GM23338 (cell line): ENCODE measurements around the gene RORB. TPM values are rescaled to one million over a fixed set of nuclear protein-coding genes. Genes with fewer than 3 reads are reported as not detected.

Source experiments
- ATAC-seq: fragments of 200-7000 bp; cut with Tn5 transposase; 3 replicates; pipeline ENCODE4 v1.9.1; 2020
- DNase-seq: peaks from one replicate; pipeline ENCODE4 v3.0.0-alpha.2; 2015; ENCODE audit warnings: low spot score
- H2AFZ ChIP-seq: fragments of 200-600 bp; sonication (generic); 2 replicates; pipeline ENCODE4 v1.8.0; 2016; ENCODE audit warnings: antibody characterized with exemption, mild to moderate bottlenecking, moderate library complexity
- H3F3A ChIP-seq: fragments of 200-600 bp; sonication (generic); replicated peaks from 2 replicates; pipeline ENCODE4 v1.8.0; 2017; ENCODE audit warnings: antibody characterized with exemption, mixed run types, low read depth
- H3K27ac ChIP-seq: fragments of 200-600 bp; sonication (generic); 2 replicates; pipeline ENCODE4 v1.6.1; 2016; ENCODE audit warnings: low read depth
- H3K27me3 ChIP-seq: fragments of 200-600 bp; sonication (generic); 2 replicates; pipeline ENCODE4 v1.8.0; 2016; ENCODE audit warnings: mild to moderate bottlenecking, mixed run types, moderate library complexity; ENCODE audit not compliant: insufficient read depth
- H3K36me3 ChIP-seq: fragments of 200-600 bp; sonication (generic); 2 replicates; pipeline ENCODE4 v1.8.0; 2016; ENCODE audit warnings: mild to moderate bottlenecking; ENCODE audit not compliant: insufficient read depth
- H3K4me1 ChIP-seq: fragments of 200-600 bp; sonication (generic); 2 replicates; pipeline ENCODE4 v1.8.0; 2016; ENCODE audit warnings: mild to moderate bottlenecking, moderate library complexity; ENCODE audit not compliant: insufficient read depth
- H3K4me2 ChIP-seq: fragments of 200-600 bp; sonication (generic); 2 replicates; pipeline ENCODE4 v1.7.1; 2017; ENCODE audit warnings: mixed run types
- H3K4me3 ChIP-seq: fragments of 200-600 bp; sonication (generic); 2 replicates; pipeline ENCODE4 v1.6.1; 2016; ENCODE audit warnings: mixed run types
- H3K79me2 ChIP-seq: fragments of 200-600 bp; sonication (generic); replicated peaks from 2 replicates; pipeline ENCODE4 v1.8.0; 2017; ENCODE audit warnings: mild to moderate bottlenecking; ENCODE audit not compliant: insufficient read depth
- H3K9me2 ChIP-seq: fragments of 200-600 bp; sonication (generic); 2 replicates; pipeline ENCODE4 v1.8.0; 2017; ENCODE audit not compliant: insufficient read depth
- H4K20me1 ChIP-seq: fragments of 200-600 bp; sonication (generic); replicated peaks from 2 replicates; pipeline ENCODE4 v1.8.0; 2017; ENCODE audit warnings: mild to moderate bottlenecking; ENCODE audit not compliant: insufficient read depth
- H3K27ac Mint-ChIP-seq: 2 replicates; pipeline ENCODE4 v1.8.0; 2020; ENCODE audit warnings: inconsistent platforms, mild to moderate bottlenecking, moderate library complexity, mixed read lengths
- H3K27me3 Mint-ChIP-seq: 3 replicates; pipeline ENCODE4 v1.8.0; 2022; ENCODE audit warnings: low read depth, mild to moderate bottlenecking, moderate library complexity, mixed read lengths, inconsistent platforms; ENCODE audit not compliant: insufficient read depth, poor library complexity
- H3K36me3 Mint-ChIP-seq: 3 replicates; pipeline ENCODE4 v1.8.0; 2021; ENCODE audit warnings: low read depth, mild to moderate bottlenecking, inconsistent platforms, moderate library complexity, mixed read lengths
- H3K4me1 Mint-ChIP-seq: 3 replicates; pipeline ENCODE4 v1.8.0; 2020; ENCODE audit warnings: mild to moderate bottlenecking, inconsistent platforms, mixed read lengths
- H3K4me3 Mint-ChIP-seq: 3 replicates; pipeline ENCODE4 v1.8.0; 2021; ENCODE audit warnings: moderate library complexity, mild to moderate bottlenecking, inconsistent platforms, mixed read lengths
- H3K9me3 Mint-ChIP-seq: 3 replicates; pipeline ENCODE4 v1.8.0; 2020; ENCODE audit warnings: moderate library complexity, mild to moderate bottlenecking, inconsistent platforms, mixed read lengths
- CREB1 ChIP-seq: fragments of 250-450 bp; sonication (Bioruptor Pico); IDR thresholded peaks from 2 replicates; pipeline ENCODE4 v1.5.0; 2020; ENCODE audit warnings: low read depth, mild to moderate bottlenecking, moderate library complexity
- EZH2 ChIP-seq: fragments of 200-600 bp; sonication (generic); IDR thresholded peaks from one replicate; pipeline ENCODE4 v1.8.0; 2017; ENCODE audit warnings: antibody characterized with exemption, mild to moderate bottlenecking, low read depth; ENCODE audit not compliant: unreplicated experiment
- NANOG ChIP-seq: IDR thresholded peaks from 2 replicates; pipeline ENCODE4 v1.6.1; 2016; ENCODE audit warnings: antibody characterized with exemption, borderline replicate concordance
- POLR2AphosphoS5 ChIP-seq: IDR thresholded peaks from 2 replicates; pipeline ENCODE4 v1.6.1; 2016; ENCODE audit warnings: antibody characterized with exemption, low read depth
- STAT1 ChIP-seq: IDR thresholded peaks from one replicate; pipeline ENCODE4 v1.6.1; 2016; ENCODE audit warnings: antibody characterized with exemption; ENCODE audit not compliant: unreplicated experiment
- ZNF114 ChIP-seq: fragments of 250-450 bp; sonication (Bioruptor Pico); IDR thresholded peaks from 2 replicates; pipeline ENCODE4 v1.5.0; 2020; ENCODE audit warnings: mild to moderate bottlenecking, moderate library complexity
- ZNF331 ChIP-seq: fragments of 250-450 bp; sonication (Bioruptor Pico); IDR thresholded peaks from 2 replicates; pipeline ENCODE4 v1.5.0; 2020; ENCODE audit warnings: low read depth, mild to moderate bottlenecking, moderate library complexity
- polyA plus RNA-seq: library from polyadenylated mRNA; unstranded; fragments of >200 nt; fragmentation: Nextera tagmentation; extraction: Ambion mirVana; gene quantifications from 2 replicates; pipeline ENCODE4 v1.2.1, GENCODE V29; 2016
- total RNA-seq: library from RNA; depleted of rRNA; stranded (reverse); fragments of >200 nt; shearing (Covaris generic); gene quantifications from 2 replicates; pipeline ENCODE4 v1.2.3, GENCODE V29; 2014
- TF ChIP-seq, protein P1 (sequence below), 2 experiments: fragments of 200-600 bp in 1 of 2; sonication (generic) in 1 of 2; conservative IDR thresholded peaks; 2 replicates each; pipeline versions ENCODE4 v1.5.1 to v1.6.1; 2016 to 2017; ENCODE audit warnings: antibody characterized with exemption in 2 of 2, low read depth in 2 of 2, mild to moderate bottlenecking in 2 of 2, moderate library complexity in 1 of 2

RORB gene
- total and polyA plus RNA-seq, 2 experiments from 2014 or later = 1.2 to 4.5 TPM

DNA sequence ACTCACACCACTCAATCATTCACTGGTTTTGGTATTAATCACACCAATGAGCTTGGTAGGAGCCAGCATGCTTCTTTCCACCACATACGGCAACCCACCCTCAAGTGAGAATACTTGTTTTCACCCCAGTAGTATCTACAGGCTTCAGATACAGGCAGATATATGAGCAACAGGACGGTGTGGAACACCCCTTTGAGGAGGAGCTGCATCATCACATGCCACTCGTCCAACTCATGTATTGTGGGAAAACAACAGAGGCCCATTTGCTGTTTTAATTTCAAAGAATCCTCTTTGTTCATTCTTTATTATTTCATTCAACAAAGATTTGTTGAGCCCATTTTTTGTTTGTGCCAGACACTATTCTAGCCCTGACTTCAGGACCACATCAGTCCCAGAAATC lies 46.0 kb downstream of the RORB start:
- Histone ChIP-seq H3K4me1 (peaks cover 8% of the 10 kb centered on the region; the same call in 1 of the 2 replicates), H4K20me1 (no peaks in the 10 kb centered on the region), H3K9me2 (no peaks in the 10 kb centered on the region), H3K4me2 (no peak overlapping the region), H3K27ac (no peak overlapping the region), H3F3A (no peaks in the 10 kb centered on the region), H2AFZ (no peak overlapping the region), H3K36me3 (no peaks in the 10 kb centered on the region), H3K79me2 (no peaks in the 10 kb centered on the region), H3K4me3 (no peak overlapping the region), H3K27me3 (no peaks in the 10 kb centered on the region)
- no peaks in the 10 kb centered on the region for H3K36me3 Mint-ChIP-seq
- no peak for ATAC-seq
- DNase-seq = no peak
- no peak overlapping the region for H3K27ac Mint-ChIP-seq
- no peak overlapping the region for H3K4me3 Mint-ChIP-seq
- peaks cover 14% of the 10 kb centered on the region for H3K4me1 Mint-ChIP-seq
- no peaks in the 10 kb centered on the region for H3K27me3 Mint-ChIP-seq
- no peaks in the 10 kb centered on the region for H3K9me3 Mint-ChIP-seq
- no peak for TF ChIP-seq CREB1 (CRISPR knock-in tag)
- no peak for TF ChIP-seq EZH2
- TF ChIP-seq STAT1 = no peak
- TF ChIP-seq POLR2AphosphoS5 = no peak
- TF ChIP-seq NANOG = no peak
- TF ChIP-seq, protein P1, sequence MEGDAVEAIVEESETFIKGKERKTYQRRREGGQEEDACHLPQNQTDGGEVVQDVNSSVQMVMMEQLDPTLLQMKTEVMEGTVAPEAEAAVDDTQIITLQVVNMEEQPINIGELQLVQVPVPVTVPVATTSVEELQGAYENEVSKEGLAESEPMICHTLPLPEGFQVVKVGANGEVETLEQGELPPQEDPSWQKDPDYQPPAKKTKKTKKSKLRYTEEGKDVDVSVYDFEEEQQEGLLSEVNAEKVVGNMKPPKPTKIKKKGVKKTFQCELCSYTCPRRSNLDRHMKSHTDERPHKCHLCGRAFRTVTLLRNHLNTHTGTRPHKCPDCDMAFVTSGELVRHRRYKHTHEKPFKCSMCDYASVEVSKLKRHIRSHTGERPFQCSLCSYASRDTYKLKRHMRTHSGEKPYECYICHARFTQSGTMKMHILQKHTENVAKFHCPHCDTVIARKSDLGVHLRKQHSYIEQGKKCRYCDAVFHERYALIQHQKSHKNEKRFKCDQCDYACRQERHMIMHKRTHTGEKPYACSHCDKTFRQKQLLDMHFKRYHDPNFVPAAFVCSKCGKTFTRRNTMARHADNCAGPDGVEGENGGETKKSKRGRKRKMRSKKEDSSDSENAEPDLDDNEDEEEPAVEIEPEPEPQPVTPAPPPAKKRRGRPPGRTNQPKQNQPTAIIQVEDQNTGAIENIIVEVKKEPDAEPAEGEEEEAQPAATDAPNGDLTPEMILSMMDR (conservative IDR thresholded peaks at IDR 0.05; ENCODE audit: low read depth in 2 of 2) = no peak

DNA sequence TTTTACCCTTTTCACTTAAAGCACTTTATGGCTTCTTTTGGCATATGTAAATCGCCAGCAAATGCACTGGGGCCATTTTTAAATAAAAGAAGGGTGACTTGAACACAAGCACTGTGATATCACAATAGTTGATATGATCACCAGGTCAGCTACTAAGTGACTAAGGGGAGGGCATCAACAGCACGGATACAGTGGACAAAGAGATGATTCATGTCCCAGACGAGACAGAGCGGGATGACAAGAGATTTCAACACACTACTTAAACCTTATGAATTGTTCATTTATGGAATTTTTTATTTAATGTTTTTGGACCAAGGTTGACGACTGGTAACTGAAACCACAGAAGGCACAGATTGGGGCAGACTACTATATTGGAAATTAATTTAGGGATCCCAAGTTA lies 54.1 kb downstream of the RORB start:
- peaks cover 17% of the 10 kb centered on the region for H3K4me1 Mint-ChIP-seq
- DNase-seq = no peak

DNA sequence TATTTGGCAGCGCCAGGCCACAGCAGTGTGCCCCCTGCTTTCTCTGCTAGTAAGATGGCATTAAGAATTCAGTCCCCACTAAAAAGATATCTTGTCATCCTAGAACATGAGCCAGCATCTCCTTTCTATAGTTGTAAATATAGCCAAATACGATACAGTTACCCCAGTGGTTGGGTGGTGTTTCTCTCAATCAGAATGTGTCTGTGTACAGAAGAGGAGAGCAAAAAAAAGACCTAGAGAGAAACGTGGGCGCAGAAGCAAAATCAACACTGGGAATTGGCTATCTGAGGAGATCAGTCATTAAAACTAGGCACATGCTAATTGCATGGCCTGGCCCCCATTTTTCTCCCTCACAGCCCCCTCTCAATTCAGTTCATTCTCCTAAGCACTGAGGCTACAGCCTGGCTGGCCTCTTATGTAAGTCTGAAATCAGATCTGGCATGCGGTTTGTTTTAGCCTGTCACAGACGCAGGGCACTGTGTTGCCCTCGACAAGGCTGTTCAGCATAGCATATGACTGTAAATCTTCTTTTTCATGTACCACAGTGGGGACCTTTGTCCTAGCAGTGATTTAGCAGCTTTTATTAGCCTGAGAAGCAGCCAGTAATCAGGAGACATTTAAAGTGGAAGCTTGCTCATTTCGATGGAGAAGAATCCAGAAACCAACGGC lies 57.8 kb downstream of the RORB start:
- Histone ChIP-seq H3K79me2 (no peaks in the 10 kb centered on the region), H4K20me1 (no peaks in the 10 kb centered on the region), H3K4me2 (no peak overlapping the region), H3K27ac (no peak overlapping the region), H3K9me2 (no peaks in the 10 kb centered on the region), H3K27me3 (no peaks in the 10 kb centered on the region), H3K36me3 (no peaks in the 10 kb centered on the region), H3K4me3 (no peak overlapping the region), H3F3A (no peaks in the 10 kb centered on the region), H2AFZ (no peak overlapping the region; the same call in 1 of the 2 replicates), H3K4me1 (0 out of 2 replicates have a peak, but pooled peaks cover 4% of the 10 kb centered on the region)
- Mint-ChIP-seq H3K27ac (no peak overlapping the region), H3K4me3 (no peak overlapping the region), H3K27me3 (no peaks in the 10 kb centered on the region), H3K4me1 (peaks cover 20% of the 10 kb centered on the region), H3K36me3 (no peaks in the 10 kb centered on the region), H3K9me3 (no peaks in the 10 kb centered on the region)
- ATAC-seq = no peak
- no peak for DNase-seq
- TF ChIP-seq, protein P1 (conservative IDR thresholded peaks at IDR 0.05; ENCODE audit: low read depth in 2 of 2) = no peak
- no peak for TF ChIP-seq EZH2
- no peak for TF ChIP-seq NANOG
- no peak for TF ChIP-seq ZNF114

More for the DNA sequence above, 54.1 kb downstream of the RORB start:
- H3K9me3 Mint-ChIP-seq = no peaks in the 10 kb centered on the region
- Histone ChIP-seq H4K20me1 (no peaks in the 10 kb centered on the region), H3K79me2 (no peaks in the 10 kb centered on the region), H3K27ac (no peak overlapping the region), H3K4me1 (0 out of 2 replicates have a peak, but pooled peaks cover 4% of the 10 kb centered on the region), H2AFZ (no peak overlapping the region), H3K36me3 (no peaks in the 10 kb centered on the region), H3K27me3 (no peaks in the 10 kb centered on the region), H3K9me2 (no peaks in the 10 kb centered on the region), H3K4me2 (no peak overlapping the region), H3F3A (no peaks in the 10 kb centered on the region), H3K4me3 (no peak overlapping the region)
- no peak for ATAC-seq
- no peaks in the 10 kb centered on the region for H3K27me3 Mint-ChIP-seq
- H3K27ac Mint-ChIP-seq = no peak overlapping the region
- H3K36me3 Mint-ChIP-seq = no peaks in the 10 kb centered on the region
- H3K4me3 Mint-ChIP-seq = no peak overlapping the region
- TF ChIP-seq NANOG (no peak), ZNF114 (no peak), ZNF331 (CRISPR knock-in tag) (no peak), STAT1 (no peak), CREB1 (CRISPR knock-in tag) (no peak)
